NT2/D1 (cell line): ENCODE data around the gene SPRED1.

Experiments used
- DNase-seq: peaks from one replicate; pipeline ENCODE4 v3.0.0-alpha.2; 2011; ENCODE audit warnings: low read depth, low spot score
- H3K27me3 ChIP-seq: 2 replicates; pipeline ENCODE4 v1.6.0; 2011; ENCODE audit warnings: mild to moderate bottlenecking; ENCODE audit not compliant: insufficient read length, insufficient read depth
- H3K36me3 ChIP-seq: 2 replicates; pipeline ENCODE4 v1.6.1; 2011; ENCODE audit warnings: mild to moderate bottlenecking, low read length, mixed read lengths; ENCODE audit not compliant: insufficient read depth, insufficient read length
- H3K4me1 ChIP-seq: 2 replicates; pipeline ENCODE4 v1.5.1; 2011; ENCODE audit not compliant: insufficient read depth, insufficient read length
- H3K4me3 ChIP-seq: 2 replicates; pipeline ENCODE4 v1.5.1; 2011; ENCODE audit warnings: low read depth; ENCODE audit not compliant: insufficient read length
- H3K9ac ChIP-seq: 2 replicates; pipeline ENCODE4 v1.6.0; 2011; ENCODE audit warnings: low read depth; ENCODE audit not compliant: insufficient read length
- H3K9me3 ChIP-seq: 2 replicates; pipeline ENCODE4 v1.5.1; 2011; ENCODE audit warnings: mild to moderate bottlenecking, low read length; ENCODE audit not compliant: insufficient read depth
- SUZ12 ChIP-seq: IDR thresholded peaks from 2 replicates; pipeline ENCODE4 v1.6.1; 2011; ENCODE audit not compliant: insufficient read length, insufficient read depth; ENCODE audit errors: extremely low read depth
- YY1 ChIP-seq: IDR thresholded peaks from 2 replicates; pipeline ENCODE4 v1.6.1; 2011; ENCODE audit not compliant: insufficient read length, insufficient read depth
- ZNF274 ChIP-seq: IDR thresholded peaks from 2 replicates; pipeline ENCODE4 v1.6.1; 2011; ENCODE audit warnings: mild to moderate bottlenecking, low read depth, low read length

The SPRED1 gene

GRCh38 chr15:38238311-38238710 is 14.3 kb upstream of the SPRED1 start:
- Histone ChIP-seq H3K27me3 (no peaks in the 10 kb centered on the region), H3K4me1 (no peaks in the 10 kb centered on the region), H3K9ac (no peak overlapping the region), H3K36me3 (no peaks in the 10 kb centered on the region), H3K4me3 (no peak overlapping the region), H3K9me3 (no peaks in the 10 kb centered on the region)
- TF ChIP-seq SUZ12 (no peak), YY1 (no peak), ZNF274 (no peak)
- no peak for DNase-seq

- Histone ChIP-seq H3K9me3 (no peaks in the 10 kb centered on the region), H3K9ac (no peak overlapping the region), H3K4me1 (no peaks in the 10 kb centered on the region), H3K36me3 (no peaks in the 10 kb centered on the region), H3K27me3 (no peaks in the 10 kb centered on the region), H3K4me3 (no peak overlapping the region)
- TF ChIP-seq SUZ12 (no peak), ZNF274 (no peak), YY1 (no peak)
- DNase-seq, result no peak
Observed at GRCh38 chr15:38242055-38242454, 10.6 kb upstream of the SPRED1 start.

- no peak for DNase-seq
- Histone ChIP-seq H3K4me1 (no peaks in the 10 kb centered on the region), H3K9ac (no peak overlapping the region), H3K9me3 (no peaks in the 10 kb centered on the region), H3K4me3 (no peak overlapping the region), H3K27me3 (no peaks in the 10 kb centered on the region), H3K36me3 (no peaks in the 10 kb centered on the region)
- no peak for TF ChIP-seq SUZ12
- TF ChIP-seq ZNF274, result no peak
- TF ChIP-seq YY1, result no peak
Observed at GRCh38 chr15:38243278-38244055, 9.2 kb upstream of the SPRED1 start.

- Histone ChIP-seq H3K4me3 (no peak overlapping the region), H3K27me3 (no peaks in the 10 kb centered on the region), H3K9me3 (no peaks in the 10 kb centered on the region), H3K4me1 (no peaks in the 10 kb centered on the region), H3K9ac (no peak overlapping the region), H3K36me3 (no peaks in the 10 kb centered on the region)
- TF ChIP-seq ZNF274, result no peak
- no peak for TF ChIP-seq YY1
- no peak for TF ChIP-seq SUZ12
- no peak for DNase-seq
Observed at GRCh38 chr15:38247336-38247735, 5.3 kb upstream of the SPRED1 start.

GRCh38 chr15:38253351-38253781 is 730 bp downstream of the SPRED1 start:
- Histone ChIP-seq H3K4me1 (peaks cover 2% of the 10 kb centered on the region), H3K9me3 (no peaks in the 10 kb centered on the region), H3K27me3 (no peaks in the 10 kb centered on the region), H3K9ac (peak overlapping the region; percentile 93), H3K36me3 (no peaks in the 10 kb centered on the region), H3K4me3 (peak overlapping the region; percentile 68)
- DNase-seq, result no peak
- TF ChIP-seq SUZ12, result no peak
- TF ChIP-seq ZNF274, result no peak
- no peak for TF ChIP-seq YY1

- H3K4me1 ChIP-seq, result peaks cover 2% of the 10 kb centered on the region
- peak overlapping the region; percentile 93 for H3K9ac ChIP-seq
- no peaks in the 10 kb centered on the region for H3K36me3 ChIP-seq
- no peak for DNase-seq
- no peaks in the 10 kb centered on the region for H3K9me3 ChIP-seq
- no peaks in the 10 kb centered on the region for H3K27me3 ChIP-seq
- peak overlapping the region; percentile 68 for H3K4me3 ChIP-seq
- TF ChIP-seq YY1 (peak; percentile 43), SUZ12 (no peak)
Observed at GRCh38 chr15:38254051-38254883, 1.6 kb downstream of the SPRED1 start.

- Histone ChIP-seq H3K9ac (no peak overlapping the region), H3K4me1 (peaks cover 2% of the 10 kb centered on the region), H3K9me3 (no peaks in the 10 kb centered on the region), H3K4me3 (no peak overlapping the region), H3K27me3 (no peaks in the 10 kb centered on the region), H3K36me3 (no peaks in the 10 kb centered on the region)
- DNase-seq, result no peak
- no peak for TF ChIP-seq YY1
- no peak for TF ChIP-seq ZNF274
- no peak for TF ChIP-seq SUZ12
Observed at GRCh38 chr15:38255690-38256089, 3.1 kb downstream of the SPRED1 start.
